ENCODE data around the gene TRPM3.

DNA sequence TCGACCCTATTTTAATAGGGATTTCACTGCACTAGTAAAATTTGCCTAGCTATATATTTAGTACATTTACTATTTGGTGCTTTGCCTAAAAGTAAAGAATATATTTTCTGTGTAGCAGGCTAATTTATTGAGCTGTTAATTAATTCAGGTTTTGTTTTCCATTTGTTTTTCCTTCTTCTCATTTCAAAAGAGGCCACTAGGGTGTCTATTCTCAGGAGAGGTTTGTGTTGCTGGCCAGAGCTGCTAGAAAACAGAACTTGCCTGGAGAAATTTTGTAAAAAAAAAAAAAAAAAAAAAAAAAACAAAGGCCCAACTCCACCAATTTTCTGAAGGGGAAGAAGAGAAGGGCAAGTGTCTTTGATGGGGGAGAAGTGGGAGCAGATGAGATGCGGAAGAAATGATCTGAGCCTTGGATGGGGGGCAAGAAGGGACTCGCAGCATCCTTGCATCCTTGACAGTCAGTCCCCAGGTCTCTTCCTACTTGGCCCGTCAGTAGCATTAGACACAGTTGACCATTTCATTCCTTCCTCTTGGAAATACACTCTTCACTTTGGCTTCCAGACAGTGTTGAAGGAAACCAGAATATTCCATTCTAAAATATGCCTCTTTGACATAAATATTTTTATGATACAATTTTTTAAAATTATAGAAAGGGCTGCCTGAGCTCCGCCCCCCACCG, 318.5 kb downstream of the TRPM3 start:
- TF ChIP-seq POLR2AphosphoS5 (IDR thresholded peaks at IDR 0.05; ENCODE audit: borderline replicate concordance, low read depth, low read length), result no peak
- no peak for TF ChIP-seq EZH2 (IDR thresholded peaks at IDR 0.05)
- no peak for TF ChIP-seq FOXP2 (optimal IDR thresholded peaks at IDR 0.05; ENCODE audit: control extremely low read depth, extremely low read length, insufficient read depth)
